GM06990 (cell line): ENCODE results near the gene NDRG4.

ENCODE experiments used
- DNase-seq: peaks from one replicate; pipeline ENCODE4 v3.0.0-alpha.2; 2011; ENCODE audit not compliant: insufficient read length; ENCODE audit errors: extremely low read depth
- H3K27me3 ChIP-seq: replicated peaks from 2 replicates; pipeline ENCODE4 v1.6.0; 2011; ENCODE audit warnings: low read length; ENCODE audit not compliant: control insufficient read depth, insufficient read depth
- H3K36me3 ChIP-seq: 2 replicates; pipeline ENCODE4 v1.5.1; 2011; ENCODE audit warnings: low read length; ENCODE audit not compliant: control insufficient read depth, insufficient read depth
- H3K4me3 ChIP-seq: replicated peaks from 2 replicates; pipeline ENCODE4 v1.5.1; 2011; ENCODE audit warnings: low read depth, mild to moderate bottlenecking, control low read depth, low read length
- CTCF ChIP-seq: IDR thresholded peaks from 2 replicates; pipeline ENCODE4 v1.5.1; 2011; ENCODE audit warnings: low read length, control low read depth, mild to moderate bottlenecking, inconsistent platforms; ENCODE audit not compliant: insufficient read depth, poor library complexity, severe bottlenecking

NDRG4 gene, protein sequence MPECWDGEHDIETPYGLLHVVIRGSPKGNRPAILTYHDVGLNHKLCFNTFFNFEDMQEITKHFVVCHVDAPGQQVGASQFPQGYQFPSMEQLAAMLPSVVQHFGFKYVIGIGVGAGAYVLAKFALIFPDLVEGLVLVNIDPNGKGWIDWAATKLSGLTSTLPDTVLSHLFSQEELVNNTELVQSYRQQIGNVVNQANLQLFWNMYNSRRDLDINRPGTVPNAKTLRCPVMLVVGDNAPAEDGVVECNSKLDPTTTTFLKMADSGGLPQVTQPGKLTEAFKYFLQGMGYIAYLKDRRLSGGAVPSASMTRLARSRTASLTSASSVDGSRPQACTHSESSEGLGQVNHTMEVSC

GRCh38 chr16:58499615-58500351, at the start of gene NDRG4:
TSS of gene NDRG4 (plus strand) at chr16:58500143. CDS start at chr16:58500249, 106 bp downstream.
- peak; percentile 71 for DNase-seq
- TF ChIP-seq CTCF = no peak
- H3K4me3 ChIP-seq = peak within 1 kb of the TSS; percentile 44
- no peaks in the 10 kb centered on the region for H3K36me3 ChIP-seq
- no peaks in the 10 kb centered on the region for H3K27me3 ChIP-seq

DNA sequence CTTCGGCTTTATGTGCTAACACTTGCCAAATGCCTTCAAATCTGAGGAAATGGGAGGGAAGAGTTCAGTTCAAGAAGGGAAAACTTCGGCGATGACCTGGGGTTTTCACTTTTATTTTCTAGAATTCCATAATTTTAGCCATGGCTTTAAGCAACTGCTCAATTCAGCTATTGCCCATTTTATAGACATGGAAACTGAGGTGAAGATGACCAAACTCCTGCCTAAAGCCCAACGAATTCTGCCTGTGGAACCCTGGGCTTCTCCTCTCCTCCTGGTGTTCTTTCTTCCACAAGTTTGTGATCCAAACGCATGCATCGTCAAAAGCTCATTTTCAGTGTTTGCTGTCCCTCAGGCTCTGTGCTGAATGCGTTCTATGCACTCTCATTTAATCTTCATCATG, 49.4 kb upstream of the NDRG4 start:
- TF ChIP-seq CTCF = no peak
- H3K36me3 ChIP-seq = no peaks in the 10 kb centered on the region
- no peak overlapping the region for H3K4me3 ChIP-seq
- no peak for DNase-seq
- no peaks in the 10 kb centered on the region for H3K27me3 ChIP-seq

- TF ChIP-seq CTCF = no peak
- Histone ChIP-seq H3K36me3 (no peaks in the 10 kb centered on the region), H3K27me3 (no peaks in the 10 kb centered on the region), H3K4me3 (no peak overlapping the region)
- DNase-seq = no peak
Observed at GRCh38 chr16:58451265-58451689, 48.7 kb upstream of the NDRG4 start.

DNA sequence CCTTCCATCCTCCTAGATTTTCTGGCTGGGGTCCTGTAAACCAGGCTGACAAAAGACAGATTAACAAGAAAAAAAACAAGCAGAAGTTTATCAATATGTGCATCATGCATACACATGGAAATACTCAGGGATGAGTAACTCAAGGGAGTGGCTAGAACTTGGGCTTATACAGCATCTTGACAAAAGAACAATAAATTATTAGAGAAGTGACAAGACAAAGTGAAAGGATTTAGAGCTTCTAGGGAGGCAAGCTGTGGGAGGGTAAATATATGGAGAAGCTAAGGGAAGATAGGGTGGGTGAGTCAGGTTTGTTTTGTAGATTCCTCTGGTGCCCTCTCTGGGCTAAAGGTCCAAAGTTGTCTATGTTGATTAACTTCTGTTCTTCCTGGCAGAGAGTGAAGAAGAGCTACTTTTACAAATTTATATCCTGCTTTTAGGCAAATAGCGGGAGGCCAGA, 48.0 kb upstream of the NDRG4 start:
- no peaks in the 10 kb centered on the region for H3K36me3 ChIP-seq
- no peaks in the 10 kb centered on the region for H3K27me3 ChIP-seq
- no peak for TF ChIP-seq CTCF
- no peak for DNase-seq
- H3K4me3 ChIP-seq = no peak overlapping the region

DNA sequence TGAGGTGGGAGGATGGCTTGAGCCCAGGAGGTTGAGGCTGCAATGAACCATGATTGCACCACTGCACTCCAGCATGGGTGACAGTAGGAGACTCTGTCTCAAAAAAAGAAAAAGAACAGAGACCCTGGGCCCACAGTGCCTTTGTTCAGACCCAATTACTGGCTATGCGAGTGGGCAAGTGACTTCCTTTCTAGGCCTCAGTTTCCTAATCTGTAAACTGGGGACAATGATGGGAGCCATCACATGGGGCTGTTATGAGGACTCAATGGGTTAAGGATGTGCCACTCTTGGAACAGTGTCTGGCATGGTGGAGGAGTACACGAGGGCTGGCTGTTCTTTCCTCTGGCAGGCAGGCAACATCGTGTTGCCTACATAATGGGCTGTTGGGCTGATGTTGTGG, 47.3 kb upstream of the NDRG4 start:
- TF ChIP-seq CTCF = no peak
- H3K4me3 ChIP-seq = no peak overlapping the region
- no peak for DNase-seq
- H3K27me3 ChIP-seq = no peaks in the 10 kb centered on the region
- no peaks in the 10 kb centered on the region for H3K36me3 ChIP-seq
